Endothelial cell of umbilical vein (primary cell): Measurements from ENCODE around the gene FAM193B.

Experiments used
- GATA2 ChIP-seq: IDR thresholded peaks from 2 replicates; pipeline ENCODE4 v1.7.0; 2011; ENCODE audit warnings: low read depth, mild to moderate bottlenecking, moderate library complexity, mixed read lengths, low read length; ENCODE audit not compliant: insufficient read length, insufficient read depth
- POLR2A ChIP-seq: IDR thresholded peaks from 2 replicates; pipeline ENCODE4 v1.6.1; 2012; ENCODE audit warnings: low read depth, mild to moderate bottlenecking, control low read depth, low read length
- TF ChIP-seq, protein P1 (sequence below), 2 donors: IDR thresholded peaks; 1 replicate in 1 of 2; 2 replicates in 1 of 2; pipeline ENCODE4 v1.5.1; 2011; ENCODE audit warnings: low read length in 2 of 2, mild to moderate bottlenecking in 2 of 2, moderate library complexity in 2 of 2, control low read depth in 1 of 2, inconsistent platforms in 1 of 2, low read depth in 1 of 2; ENCODE audit not compliant: insufficient read depth in 1 of 2; ENCODE audit errors: extremely low read depth in 1 of 2

DNA sequence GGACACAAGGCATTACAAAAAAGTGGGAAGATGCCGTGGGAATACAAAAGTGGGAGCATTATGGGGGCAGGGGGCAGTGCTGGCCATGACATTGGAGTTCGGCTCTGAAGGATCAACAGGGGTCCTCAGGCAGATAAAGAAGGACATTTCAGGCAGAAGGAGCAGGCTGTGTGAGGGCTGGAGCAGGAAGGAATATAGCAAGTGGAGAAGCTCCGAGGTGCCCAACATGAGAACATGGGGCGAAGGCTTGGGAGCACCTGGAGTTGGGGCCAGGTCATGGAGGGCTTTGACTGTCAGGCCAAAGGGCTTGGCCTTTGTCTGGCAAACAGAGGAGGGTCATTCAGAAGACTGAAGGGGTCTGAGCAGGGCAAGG is 48.1 kb upstream of the FAM193B start:
- no peak for TF ChIP-seq GATA2
- TF ChIP-seq, protein P1, sequence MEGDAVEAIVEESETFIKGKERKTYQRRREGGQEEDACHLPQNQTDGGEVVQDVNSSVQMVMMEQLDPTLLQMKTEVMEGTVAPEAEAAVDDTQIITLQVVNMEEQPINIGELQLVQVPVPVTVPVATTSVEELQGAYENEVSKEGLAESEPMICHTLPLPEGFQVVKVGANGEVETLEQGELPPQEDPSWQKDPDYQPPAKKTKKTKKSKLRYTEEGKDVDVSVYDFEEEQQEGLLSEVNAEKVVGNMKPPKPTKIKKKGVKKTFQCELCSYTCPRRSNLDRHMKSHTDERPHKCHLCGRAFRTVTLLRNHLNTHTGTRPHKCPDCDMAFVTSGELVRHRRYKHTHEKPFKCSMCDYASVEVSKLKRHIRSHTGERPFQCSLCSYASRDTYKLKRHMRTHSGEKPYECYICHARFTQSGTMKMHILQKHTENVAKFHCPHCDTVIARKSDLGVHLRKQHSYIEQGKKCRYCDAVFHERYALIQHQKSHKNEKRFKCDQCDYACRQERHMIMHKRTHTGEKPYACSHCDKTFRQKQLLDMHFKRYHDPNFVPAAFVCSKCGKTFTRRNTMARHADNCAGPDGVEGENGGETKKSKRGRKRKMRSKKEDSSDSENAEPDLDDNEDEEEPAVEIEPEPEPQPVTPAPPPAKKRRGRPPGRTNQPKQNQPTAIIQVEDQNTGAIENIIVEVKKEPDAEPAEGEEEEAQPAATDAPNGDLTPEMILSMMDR (IDR thresholded peaks at IDR 0.05; ENCODE audit: extremely low read depth in 1 of 2, insufficient read depth in 1 of 2, low read depth in 1 of 2, low read length in 2 of 2) = no peak
- TF ChIP-seq POLR2A = no peak
